ENCODE results near the gene MS4A3. TPM values are rescaled to one million over a fixed set of nuclear protein-coding genes. Genes with fewer than 3 reads are reported as not detected.
"Not testable (repeated sequence)": the region's sequence is repeated elsewhere in the genome, so short reads cannot be mapped to it uniquely, and the experiment has no call there.

MS4A3 gene
- total RNA-seq, 2 experiments from 2014 or later: not detected

DNA sequence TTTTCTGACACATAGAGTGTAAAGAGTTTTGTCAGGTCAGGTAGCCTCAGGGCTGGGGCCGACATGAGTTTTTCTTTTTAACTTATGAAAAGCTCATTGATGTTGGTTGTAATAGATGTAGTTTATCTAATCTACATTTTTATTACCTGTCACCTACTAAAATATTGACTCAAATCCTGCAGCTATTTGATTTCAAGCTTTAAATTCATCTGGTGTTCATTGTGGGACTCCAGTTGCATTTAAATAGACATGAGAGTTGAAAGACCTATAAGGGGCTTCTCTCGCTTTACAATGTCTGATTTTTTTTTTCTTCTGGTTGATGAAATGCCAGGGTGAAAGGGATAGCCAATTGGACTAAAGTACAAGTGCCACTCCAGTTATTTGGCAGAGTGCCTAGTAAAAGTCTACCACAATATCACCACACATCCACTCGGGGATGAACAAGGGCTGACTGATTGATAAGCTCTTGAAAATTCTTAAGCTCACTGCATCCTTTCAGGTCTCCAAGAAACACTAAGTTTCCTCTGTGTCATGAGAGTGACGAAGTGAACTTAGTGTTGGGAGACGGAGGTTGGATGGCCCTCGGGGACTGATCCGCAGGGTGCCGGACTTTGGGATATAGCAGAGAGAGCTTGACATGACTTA, 48.1 kb downstream of the MS4A3 start:
- POLR2A ChIA-PET, H3K27me3 Mint-ChIP-seq: not testable (repeated sequence)
- CTCF ChIA-PET: interaction anchor here (1.4 kb wide), 1 partner anchor 14 kb away, joined by 3 read pairs; no protein-coding TSS in a partner anchor

DNA sequence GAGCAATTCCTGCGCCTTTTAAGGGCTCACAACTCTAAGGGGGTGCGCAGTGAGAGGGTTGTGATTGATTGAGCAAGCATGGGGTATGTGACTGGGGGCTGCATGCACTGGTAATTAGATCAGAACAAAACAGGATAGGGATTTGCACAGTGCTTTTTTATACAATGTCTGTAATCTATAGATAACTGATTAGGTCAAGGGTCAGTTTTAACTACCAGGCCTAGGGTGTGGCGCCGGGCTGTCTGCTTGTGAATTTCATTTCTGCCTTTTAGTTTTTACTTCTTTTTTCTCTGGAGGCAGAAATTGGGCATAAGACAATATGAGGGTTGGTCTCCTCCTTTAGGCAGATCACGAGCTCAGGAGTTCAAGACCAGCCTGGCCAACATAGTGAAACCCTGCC, 52.2 kb downstream of the MS4A3 start:
- CTCF ChIA-PET; H3K36me3 Mint-ChIP-seq (ENCODE audit: low read depth); H3K4me3 Mint-ChIP-seq; H3K9me3 Mint-ChIP-seq; H3K27me3 Mint-ChIP-seq; H3K27ac Mint-ChIP-seq; POLR2A ChIA-PET; H3K4me1 Mint-ChIP-seq; DNase-seq: not testable (repeated sequence)

More for the DNA sequence above, 48.1 kb downstream of the MS4A3 start:
- H3K9me3 Mint-ChIP-seq; H3K4me3 Mint-ChIP-seq; H3K36me3 Mint-ChIP-seq (ENCODE audit: low read depth); H3K4me1 Mint-ChIP-seq; H3K27ac Mint-ChIP-seq; DNase-seq: not testable (repeated sequence)

DNA sequence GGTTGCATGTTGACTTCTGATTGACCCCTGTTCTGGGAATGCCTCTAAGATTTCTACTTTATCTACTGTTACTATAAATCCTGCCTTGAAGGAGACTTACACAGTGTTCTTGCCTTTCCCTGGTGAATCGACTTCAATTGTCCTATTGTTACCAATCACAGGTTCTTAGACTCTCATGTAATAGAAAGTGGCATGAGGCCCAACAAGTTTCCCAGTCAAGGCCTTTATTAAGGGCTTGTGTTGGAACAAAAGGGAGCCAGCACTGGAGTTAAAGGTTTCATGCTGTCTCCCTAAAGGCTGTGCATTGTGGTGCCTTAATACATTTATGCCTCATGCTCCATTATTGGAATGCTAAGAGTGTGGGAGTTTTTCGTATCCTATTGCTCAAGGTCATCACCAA, 55.3 kb downstream of the MS4A3 start:
- POLR2A ChIA-PET: no interaction called here
- CTCF ChIA-PET: no interaction called here

DNA sequence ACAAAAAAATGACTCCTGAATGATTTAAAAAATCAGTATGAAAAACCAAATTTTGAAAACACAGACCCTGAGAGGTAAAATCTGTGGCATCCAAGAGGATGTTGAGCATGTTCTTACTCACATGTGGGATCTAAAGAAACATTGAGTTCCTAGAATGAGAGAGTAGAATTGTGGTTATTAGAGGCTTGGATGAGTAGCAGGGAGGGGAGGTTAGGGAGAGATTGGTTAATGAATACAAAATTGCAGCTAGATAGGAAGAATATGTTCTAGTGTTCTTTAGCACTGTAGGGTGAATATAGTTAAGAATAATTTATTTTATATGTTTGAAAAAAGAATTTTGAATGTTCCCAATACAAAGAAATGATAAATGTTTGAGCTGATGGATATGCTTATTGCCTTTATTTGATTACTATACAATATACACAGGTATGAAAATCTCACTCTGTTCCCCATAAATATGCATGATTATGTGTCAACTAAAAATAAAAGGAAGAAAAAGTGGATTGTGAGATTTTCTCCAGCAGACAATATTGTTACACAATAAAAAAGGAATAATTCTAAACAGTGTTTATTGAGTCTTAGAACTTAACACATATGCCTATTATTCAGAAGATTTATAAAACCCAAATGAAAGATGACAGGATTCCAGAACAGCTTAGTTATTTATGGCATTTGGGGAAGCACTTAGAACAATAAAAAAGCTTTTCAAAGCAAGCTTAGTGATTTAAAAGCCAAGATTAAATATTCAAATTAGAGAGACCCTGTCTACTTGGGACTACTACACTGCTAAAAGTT, 60.7 kb downstream of the MS4A3 start:
- Mint-ChIP-seq H3K4me1 (no peaks in the 10 kb centered on the region), H3K27me3 (peaks cover 2% of the 10 kb centered on the region), H3K9me3 (no peaks in the 10 kb centered on the region), H3K36me3 (ENCODE audit: low read depth) (no peaks in the 10 kb centered on the region), H3K4me3 (no peak overlapping the region), H3K27ac (no peak overlapping the region)
- no peak for DNase-seq
- CTCF ChIA-PET: no interaction called here
- POLR2A ChIA-PET: no interaction called here

More for the DNA sequence above, 55.3 kb downstream of the MS4A3 start:
- no peak overlapping the region for H3K4me3 Mint-ChIP-seq
- H3K9me3 Mint-ChIP-seq: no peaks in the 10 kb centered on the region
- peaks cover 3% of the 10 kb centered on the region for H3K27me3 Mint-ChIP-seq
- H3K27ac Mint-ChIP-seq: no peak overlapping the region
- H3K4me1 Mint-ChIP-seq: no peaks in the 10 kb centered on the region
- no peaks in the 10 kb centered on the region for H3K36me3 Mint-ChIP-seq (ENCODE audit: low read depth)
- no peak for DNase-seq

DNA sequence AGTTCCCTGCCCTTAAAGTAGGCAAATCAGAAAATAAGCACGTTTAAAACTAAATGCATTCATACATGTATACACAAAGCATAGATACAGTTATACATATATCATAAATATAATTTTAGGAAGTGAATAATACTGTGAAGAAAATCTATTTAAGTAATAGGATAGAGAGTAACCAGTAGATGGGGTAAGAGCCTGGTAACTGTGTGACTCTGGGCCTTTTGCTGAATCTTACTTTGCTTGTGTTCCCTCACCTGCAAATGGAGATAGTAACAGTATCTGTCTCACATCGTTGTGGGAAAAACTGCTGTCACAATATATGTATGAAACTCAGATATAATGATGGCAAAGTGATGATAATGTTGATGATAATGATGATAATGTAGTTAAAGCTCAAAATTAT, 61.9 kb downstream of the MS4A3 start:
- no peak overlapping the region for H3K27ac Mint-ChIP-seq
- no peaks in the 10 kb centered on the region for H3K9me3 Mint-ChIP-seq
- H3K4me1 Mint-ChIP-seq: no peaks in the 10 kb centered on the region
- CTCF ChIA-PET: interaction anchor here (1.4 kb wide), 1 partner anchor 13 kb away, joined by 3 read pairs; no protein-coding TSS in a partner anchor
- POLR2A ChIA-PET: no interaction called here
- DNase-seq: no peak
- H3K36me3 Mint-ChIP-seq (ENCODE audit: low read depth): no peaks in the 10 kb centered on the region
- H3K4me3 Mint-ChIP-seq: no peak overlapping the region
- peaks cover 2% of the 10 kb centered on the region for H3K27me3 Mint-ChIP-seq

DNA sequence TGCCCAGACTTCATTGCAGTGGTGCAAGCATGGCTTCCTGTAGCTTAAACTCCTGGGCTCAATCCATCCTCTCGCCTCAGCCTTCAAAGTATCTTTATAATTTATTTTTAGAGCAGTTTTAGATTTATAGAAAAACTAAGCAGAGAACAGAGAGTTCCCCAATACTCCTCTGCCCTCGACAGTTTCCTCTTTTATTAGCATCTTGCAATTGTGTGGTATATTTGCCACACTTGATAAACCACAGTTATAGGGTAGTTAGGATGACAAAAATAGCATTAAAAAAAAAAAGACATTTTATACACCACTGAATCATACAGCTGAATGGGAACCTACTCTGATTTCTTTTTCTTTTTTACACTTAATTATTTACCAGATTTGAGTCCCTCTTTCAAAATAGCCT, 63.2 kb downstream of the MS4A3 start:
- Mint-ChIP-seq H3K9me3 (no peaks in the 10 kb centered on the region), H3K36me3 (ENCODE audit: low read depth) (no peaks in the 10 kb centered on the region), H3K27ac (no peak overlapping the region), H3K4me1 (no peaks in the 10 kb centered on the region), H3K4me3 (no peak overlapping the region), H3K27me3 (peaks cover 2% of the 10 kb centered on the region)
- ChIA-PET POLR2A (no interaction called here), CTCF (no interaction called here)
- DNase-seq: no peak

Other genes with a start within 250 kb of the MS4A3 start
- 10 to 100 TPM; 77.1 to 78.3 TPM for gene MRPL16, start 245.9 kb upstream of the MS4A3 start, total RNA-seq
- gene CBLIF, start 211.2 kb upstream of the MS4A3 start, total RNA-seq: not detected
- not detected for gene TCN1, start 190.2 kb upstream of the MS4A3 start, total RNA-seq
- not detected for gene OOSP3, start 177.9 kb upstream of the MS4A3 start, total RNA-seq
- not detected for gene OOSP1, start 118.2 kb upstream of the MS4A3 start, total RNA-seq
- gene OOSP4A, start 92.6 kb upstream of the MS4A3 start, total RNA-seq: not detected
- gene OOSP4B, start 39.5 kb upstream of the MS4A3 start, total RNA-seq: not detected
- gene OOSP2, start 16.3 kb upstream of the MS4A3 start, total RNA-seq: not detected
- not detected for gene MS4A2, start 32.0 kb downstream of the MS4A3 start, total RNA-seq
- not detected for gene MS4A6A, start 126.4 kb downstream of the MS4A3 start, total RNA-seq
- gene MS4A4E, start 186.5 kb downstream of the MS4A3 start, total RNA-seq: not detected
- gene MS4A4A, start 224.0 kb downstream of the MS4A3 start, total RNA-seq: not detected